Measurements from ENCODE around the gene MTR.

GRCh38 chr1:236887081-236887480 lies 92.0 kb downstream of the MTR start:
- TF ChIP-seq EZH2phosphoT487 (IDR thresholded peaks at IDR 0.05; ENCODE audit: insufficient read depth, low read depth) (no peak), EZH2 (IDR thresholded peaks at IDR 0.05; ENCODE audit: insufficient read depth, poor library complexity, severe bottlenecking) (no peak)
